Ascending aorta (tissue), 2 donors: ENCODE measurements around the gene MIEF2. TPM values are rescaled to one million over a fixed set of nuclear protein-coding genes. Genes with fewer than 3 reads are reported as not detected.

ENCODE experiments used
- DNase-seq, 2 donors: peaks; one replicate each; pipeline ENCODE4 v3.0.0-alpha.2; 2019; ENCODE audit warnings: low spot score in 2 of 2
- H3K27ac ChIP-seq, 2 donors: fragments of 200-600 bp; sonication (generic); one replicate each; pipeline ENCODE4 v1.5.1; 2016 to 2017; ENCODE audit warnings: mild to moderate bottlenecking in 1 of 2
- H3K27me3 ChIP-seq: fragments of 200-600 bp; sonication (generic); one replicate; pipeline ENCODE4 v1.5.1; 2017
- H3K36me3 ChIP-seq, 2 donors: fragments of 200-600 bp; sonication (generic); one replicate each; pipeline ENCODE4 v1.5.1; 2016
- H3K4me1 ChIP-seq, 2 donors: fragments of 200-600 bp; sonication (generic); one replicate each; pipeline ENCODE4 v1.5.1; 2016 to 2017; ENCODE audit warnings: mild to moderate bottlenecking in 1 of 2
- H3K4me3 ChIP-seq, 2 donors: fragments of 200-600 bp; sonication (generic); one replicate each; pipeline ENCODE4 v1.5.1; 2016 to 2017; ENCODE audit warnings: mild to moderate bottlenecking in 1 of 2
- H3K9me3 ChIP-seq, 2 donors: fragments of 200-600 bp; sonication (generic); one replicate each; pipeline ENCODE4 v1.5.1; 2016
- intact Hi-C: fragments of 100-400 bp; cut with DNase I; formaldehyde crosslinking; loops from one replicate; pipeline ENCODE4 v1.15.1; 2023
- total RNA-seq: library from RNA; depleted of rRNA; stranded (reverse); fragments of >200 nt; gene quantifications from one replicate; pipeline ENCODE4 v1.1.0, GENCODE V29; 2016
- TF ChIP-seq, protein P1 (sequence below), 3 experiments: fragments of 200-600 bp in 2 of 3; fragments of 450-650 bp in 1 of 3; sonication (generic) in 2 of 3; IDR thresholded peaks; one replicate each; pipeline ENCODE4 v1.5.1; 2016 to 2019; ENCODE audit warnings: antibody characterized with exemption in 3 of 3, mild to moderate bottlenecking in 1 of 3, moderate library complexity in 1 of 3

MIEF2 gene
- total RNA-seq, 1 donor from 2014 or later = 18.5 TPM

DNA sequence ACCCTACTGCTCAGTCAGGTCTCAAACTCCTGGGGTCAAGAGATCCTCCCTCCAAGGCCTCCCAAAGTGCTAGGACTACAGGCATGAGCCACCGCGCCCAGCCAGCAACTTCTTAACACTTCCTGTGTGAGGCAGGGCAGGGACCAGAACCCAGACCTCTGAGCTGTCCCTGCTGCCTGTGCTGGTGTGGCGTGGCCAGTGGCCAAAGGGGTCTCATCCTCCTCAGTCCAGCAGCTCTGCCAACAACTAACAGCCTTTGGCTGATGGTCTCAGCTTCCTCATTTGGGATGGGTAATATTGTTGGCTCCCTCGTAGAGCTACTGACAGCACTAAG lies 36.4 kb upstream of the MIEF2 start:
- no peaks in the 10 kb centered on the region for H3K9me3 ChIP-seq
- H3K27me3 ChIP-seq = no peaks in the 10 kb centered on the region
- H3K4me3 ChIP-seq = no peak overlapping the region
- no peak for DNase-seq
- H3K27ac ChIP-seq = peak overlapping the region in 1 of 2 donors; percentile 31
- H3K36me3 ChIP-seq = no peaks in the 10 kb centered on the region
- intact Hi-C loops = no loop called here
- peaks cover 4 to 14% of the 10 kb centered on the region in 2 donors for H3K4me1 ChIP-seq
- TF ChIP-seq, protein P1, sequence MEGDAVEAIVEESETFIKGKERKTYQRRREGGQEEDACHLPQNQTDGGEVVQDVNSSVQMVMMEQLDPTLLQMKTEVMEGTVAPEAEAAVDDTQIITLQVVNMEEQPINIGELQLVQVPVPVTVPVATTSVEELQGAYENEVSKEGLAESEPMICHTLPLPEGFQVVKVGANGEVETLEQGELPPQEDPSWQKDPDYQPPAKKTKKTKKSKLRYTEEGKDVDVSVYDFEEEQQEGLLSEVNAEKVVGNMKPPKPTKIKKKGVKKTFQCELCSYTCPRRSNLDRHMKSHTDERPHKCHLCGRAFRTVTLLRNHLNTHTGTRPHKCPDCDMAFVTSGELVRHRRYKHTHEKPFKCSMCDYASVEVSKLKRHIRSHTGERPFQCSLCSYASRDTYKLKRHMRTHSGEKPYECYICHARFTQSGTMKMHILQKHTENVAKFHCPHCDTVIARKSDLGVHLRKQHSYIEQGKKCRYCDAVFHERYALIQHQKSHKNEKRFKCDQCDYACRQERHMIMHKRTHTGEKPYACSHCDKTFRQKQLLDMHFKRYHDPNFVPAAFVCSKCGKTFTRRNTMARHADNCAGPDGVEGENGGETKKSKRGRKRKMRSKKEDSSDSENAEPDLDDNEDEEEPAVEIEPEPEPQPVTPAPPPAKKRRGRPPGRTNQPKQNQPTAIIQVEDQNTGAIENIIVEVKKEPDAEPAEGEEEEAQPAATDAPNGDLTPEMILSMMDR (IDR thresholded peaks at IDR 0.05) = no peak

DNA sequence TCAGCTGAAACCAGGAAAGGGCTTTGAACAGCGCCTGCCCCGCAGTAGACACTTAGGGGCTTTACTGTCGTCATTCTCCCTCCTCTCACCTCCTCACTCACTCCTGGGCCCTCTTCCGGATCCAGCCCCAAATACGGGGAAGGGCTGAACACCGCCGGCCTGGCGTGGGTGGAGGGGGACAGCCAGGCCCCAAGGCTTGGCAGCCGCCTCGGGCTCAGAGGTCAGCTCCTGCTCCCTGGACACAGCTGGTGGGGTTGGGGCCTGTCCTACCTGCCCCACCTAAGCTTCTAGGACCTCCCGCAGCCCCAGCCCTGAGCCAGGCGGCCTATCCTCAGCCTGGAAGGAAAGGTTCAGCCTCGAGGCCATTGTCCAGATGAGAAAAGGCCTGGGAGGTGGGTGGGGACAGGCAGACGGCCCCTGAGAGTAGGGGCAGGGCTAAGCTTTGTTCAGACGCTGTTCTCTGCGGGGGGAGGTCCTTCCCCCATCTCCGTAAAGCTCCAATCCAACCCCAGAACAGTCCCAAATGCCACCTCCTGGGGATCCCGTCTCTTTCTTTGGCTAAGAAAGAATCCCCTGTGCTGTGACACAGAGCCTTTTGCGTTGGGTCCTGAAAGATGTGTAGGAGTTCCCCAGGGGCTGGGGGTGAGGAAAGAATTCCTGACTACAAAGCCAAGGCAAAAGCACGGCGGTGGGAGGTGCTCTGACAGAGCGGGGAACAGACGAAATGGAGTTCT lies 35.9 kb upstream of the MIEF2 start:
- DNase-seq = no peak
- Histone ChIP-seq H3K4me1 (peaks cover 4 to 14% of the 10 kb centered on the region in 2 donors), H3K4me3 (peak overlapping the region; percentile 44 to 61), H3K36me3 (no peaks in the 10 kb centered on the region), H3K27ac (peak overlapping the region; percentile 31 to 49), H3K9me3 (no peaks in the 10 kb centered on the region), H3K27me3 (no peaks in the 10 kb centered on the region)
- intact Hi-C loops = loop anchor here (1.0 to 5.0 kb wide), 3 partner anchors 36 to 88 kb away; partner anchors contain the start of genes ALKBH5, MIEF2 and TOP3A
- TF ChIP-seq, protein P1 (IDR thresholded peaks at IDR 0.05) = no peak

DNA sequence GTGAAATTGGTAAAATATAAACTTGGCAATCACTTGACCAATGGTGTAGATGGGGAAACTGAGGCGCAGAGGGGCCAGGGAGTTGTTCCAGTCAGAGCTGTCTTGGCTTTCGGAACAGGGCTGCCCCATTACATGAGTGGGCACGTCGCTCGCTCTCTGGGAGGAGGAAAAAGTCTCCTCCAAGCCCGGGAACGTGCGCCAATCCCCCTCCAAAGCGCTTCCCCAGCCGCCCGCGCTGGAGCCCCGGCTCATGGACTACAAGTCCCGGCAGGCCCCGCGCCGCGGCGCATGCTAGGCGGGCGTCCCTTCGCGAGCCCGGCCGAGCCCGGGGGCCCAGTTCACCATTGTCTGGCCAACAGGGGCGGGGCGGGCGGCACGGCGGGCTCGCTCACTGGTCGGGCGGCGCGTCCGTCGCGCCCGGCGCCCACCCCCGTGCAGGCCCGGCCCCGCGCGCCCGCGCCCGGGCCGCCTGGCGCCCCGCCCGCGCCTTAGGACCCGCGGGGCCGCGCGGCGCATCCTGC lies 35.3 kb upstream of the MIEF2 start, which contains the start of gene LLGL1:
TSS of gene LLGL1 (plus strand) at position 515 of the 521 bp plus-strand sequence. CDS start 48 bp downstream, outside the sequence.
- intact Hi-C loops = loop anchor here (1.0 to 5.0 kb wide), 3 partner anchors 35 to 87 kb away; partner anchors contain the start of genes ALKBH5, MIEF2 and TOP3A
- Histone ChIP-seq H3K36me3 (no peaks in the 10 kb centered on the region), H3K4me3 (peak within 1 kb of the TSS; percentile 69 to 74), H3K4me1 (peaks cover 4 to 14% of the 10 kb centered on the region in 2 donors), H3K27me3 (no peaks in the 10 kb centered on the region), H3K27ac (peak within 1 kb of the TSS; percentile 45 to 56), H3K9me3 (no peaks in the 10 kb centered on the region)
- peak; percentile 85 to 98 for DNase-seq
- TF ChIP-seq, protein P1 (IDR thresholded peaks at IDR 0.05) = no peak

DNA sequence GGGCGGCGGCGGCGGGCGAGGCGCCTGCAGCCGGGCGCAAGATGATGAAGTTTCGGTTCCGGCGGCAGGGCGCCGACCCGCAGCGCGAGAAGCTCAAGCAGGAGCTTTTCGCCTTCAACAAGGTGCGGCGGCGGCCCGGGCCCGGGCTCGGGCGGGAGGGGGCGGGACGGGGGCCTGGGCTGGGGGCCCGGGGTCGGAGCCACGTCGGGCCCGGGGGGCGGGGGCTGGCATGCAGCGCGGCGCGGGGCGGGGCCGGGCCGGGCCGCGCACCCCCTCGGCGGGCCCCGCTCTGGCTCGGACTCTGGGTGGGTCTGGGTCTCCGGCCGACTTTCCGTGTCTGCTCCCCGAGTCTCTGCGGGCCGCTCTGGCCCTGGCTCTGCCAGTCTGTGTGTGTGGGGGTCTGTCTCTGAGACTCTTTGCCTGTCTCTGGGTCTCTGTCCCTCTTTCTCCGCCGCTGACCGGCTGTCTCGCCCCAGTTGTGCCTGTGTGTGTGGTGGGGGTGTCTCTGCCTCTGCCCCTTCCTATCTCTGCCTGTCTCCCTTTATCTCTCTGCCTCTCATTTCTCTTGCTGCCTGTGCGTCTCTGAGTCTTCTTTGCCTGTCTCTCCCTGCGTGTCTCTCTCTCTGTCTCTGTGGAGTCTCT lies 34.7 kb upstream of the MIEF2 start:
- DNase-seq = no peak
- TF ChIP-seq, protein P1 (IDR thresholded peaks at IDR 0.05) = no peak
- intact Hi-C loops = loop anchor here (1.0 to 5.0 kb wide), 3 partner anchors 35 to 87 kb away; partner anchors contain the start of genes ALKBH5, MIEF2 and TOP3A
- no peaks in the 10 kb centered on the region for H3K9me3 ChIP-seq
- H3K27ac ChIP-seq = peak overlapping the region; percentile 45 to 56
- H3K36me3 ChIP-seq = no peaks in the 10 kb centered on the region
- H3K27me3 ChIP-seq = no peaks in the 10 kb centered on the region
- H3K4me1 ChIP-seq = peaks cover 4 to 14% of the 10 kb centered on the region in 2 donors
- peak overlapping the region; percentile 69 to 74 for H3K4me3 ChIP-seq

DNA sequence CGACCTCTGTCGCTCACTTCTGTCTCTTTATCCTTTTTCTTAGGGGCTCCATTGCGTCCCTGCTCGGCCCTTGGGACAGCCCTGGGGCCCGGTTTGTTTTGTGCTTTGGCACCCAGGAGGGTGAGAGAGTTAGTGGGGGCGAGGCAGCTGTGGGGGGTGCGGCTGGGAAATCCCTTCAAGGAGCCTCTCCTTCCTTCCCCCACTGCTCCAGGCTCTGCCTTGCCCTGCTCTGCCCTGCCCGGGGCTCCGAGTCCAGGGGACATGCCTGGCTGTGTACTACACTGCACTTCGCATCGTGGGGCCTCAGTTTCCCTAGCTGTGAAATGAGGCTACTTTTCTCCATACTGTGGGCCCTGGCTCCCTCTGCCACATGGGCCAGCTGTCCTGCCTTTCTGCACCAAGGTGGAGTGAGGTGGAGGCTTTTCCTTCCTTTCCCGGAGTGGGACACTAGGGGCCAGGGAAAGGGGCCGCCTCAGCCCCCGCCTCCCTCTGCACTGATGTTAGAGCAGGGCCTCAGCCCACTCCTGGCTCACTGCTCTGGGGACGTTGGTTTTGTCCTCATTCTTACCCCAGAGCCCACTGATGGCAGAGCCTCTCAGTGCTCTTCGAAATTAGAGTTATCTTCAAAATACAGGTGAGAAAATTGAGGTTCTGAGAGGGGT lies 34.0 kb upstream of the MIEF2 start:
- H3K4me1 ChIP-seq = peaks cover 4 to 14% of the 10 kb centered on the region in 2 donors
- TF ChIP-seq, protein P1 (IDR thresholded peaks at IDR 0.05) = no peak
- H3K27ac ChIP-seq = peak overlapping the region; percentile 14 to 45
- DNase-seq = no peak
- no peaks in the 10 kb centered on the region for H3K36me3 ChIP-seq
- intact Hi-C loops = loop anchor here (5.0 kb wide), 1 partner anchor 86 kb away; the partner anchor contains the start of gene TOP3A
- no peaks in the 10 kb centered on the region for H3K27me3 ChIP-seq
- H3K9me3 ChIP-seq = no peaks in the 10 kb centered on the region
- H3K4me3 ChIP-seq = peak overlapping the region; percentile 69 to 74
